HG03457 (cell line): ENCODE results near the gene MEST.
"Not testable (repeated sequence)": the region's sequence is repeated elsewhere in the genome, so short reads cannot be mapped to it uniquely, and the experiment has no call there.

Experiments
- ATAC-seq: cut with Tn5 transposase; IDR thresholded peaks from one replicate; pipeline ENCODE4 v1.9.1; 2021; ENCODE audit warnings: moderate number of reproducible peaks; ENCODE audit not compliant: unreplicated experiment

MEST gene

DNA sequence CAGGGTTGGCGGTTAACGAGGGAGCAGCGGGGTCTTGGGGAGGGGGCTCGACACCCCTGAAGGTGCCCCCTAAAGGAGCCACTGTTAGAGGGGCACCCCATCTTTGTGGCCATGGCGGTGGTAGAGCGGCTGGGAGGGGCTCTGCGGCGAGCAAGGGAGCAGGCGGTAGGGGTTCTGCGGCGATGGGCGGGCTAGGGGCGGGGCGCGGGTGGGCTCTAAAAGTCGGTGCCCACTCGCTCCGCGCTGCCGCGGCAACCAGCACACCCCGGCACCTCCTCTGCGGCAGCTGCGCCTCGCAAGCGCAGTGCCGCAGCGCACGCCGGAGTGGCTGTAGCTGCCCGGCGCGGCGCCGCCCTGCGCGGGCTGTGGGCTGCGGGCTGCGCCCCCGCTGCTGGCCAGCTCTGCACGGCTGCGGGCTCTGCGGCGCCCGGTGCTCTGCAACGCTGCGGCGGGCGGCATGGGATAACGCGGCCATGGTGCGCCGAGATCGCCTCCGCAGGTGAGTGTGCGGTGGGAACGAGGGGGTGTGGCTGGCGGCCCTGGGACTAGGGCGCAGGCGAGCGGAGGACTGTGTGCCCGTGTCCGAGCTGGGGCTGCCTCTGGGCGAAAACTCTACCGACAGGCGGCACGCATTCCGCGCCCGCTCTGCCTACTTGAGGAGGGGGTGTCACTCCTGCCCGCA lies at the start of gene MEST:
MEST (plus strand) TSS at position 245 of the 682 bp plus-strand sequence; CDS start at position 474, 229 bp downstream.
- no peak for ATAC-seq

DNA sequence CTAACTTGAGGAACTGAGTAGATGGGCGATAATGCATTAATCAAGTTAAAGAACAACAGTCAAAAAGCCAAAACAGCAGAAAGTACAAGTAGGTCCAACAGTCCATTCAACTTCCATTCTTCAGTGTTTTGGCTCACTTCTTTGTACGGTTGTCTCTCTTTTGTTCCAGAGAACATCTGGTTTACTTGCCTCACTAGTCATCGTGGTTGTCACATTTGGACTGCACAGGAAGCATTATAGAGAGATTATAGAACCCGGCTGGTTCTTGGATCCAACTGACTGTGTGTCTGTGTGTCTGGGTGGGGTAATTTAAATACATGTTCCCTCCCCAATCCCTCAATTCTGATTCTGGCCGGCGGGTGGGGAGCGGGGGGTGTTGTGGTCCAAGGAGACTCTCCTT lies 49.3 kb upstream of the MEST start:
- ATAC-seq = no peak

DNA sequence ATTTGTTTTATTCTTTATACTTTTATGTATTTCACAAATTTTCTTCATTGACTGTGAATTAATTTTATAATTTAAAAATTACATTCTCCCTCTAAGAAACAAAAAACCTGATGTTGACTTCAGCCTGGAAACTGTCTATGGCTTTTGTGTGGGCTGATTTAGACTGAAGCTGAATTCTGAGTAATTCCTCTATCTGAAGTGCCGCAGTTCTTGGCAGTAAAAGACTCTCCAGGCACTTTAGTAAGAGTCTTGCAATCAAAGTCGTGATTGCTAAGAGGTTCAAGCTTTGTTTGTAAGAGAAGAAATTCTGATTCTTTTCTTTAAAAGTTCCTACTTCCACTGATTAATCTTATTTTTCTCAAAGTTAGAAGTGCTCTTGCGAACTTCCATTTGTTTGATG lies 47.7 kb upstream of the MEST start:
- ATAC-seq = no peak

GRCh38 chr7:130444751-130445407 lies 47.0 kb upstream of the MEST start:
- ATAC-seq = no peak

GRCh38 chr7:130446259-130446658 lies 45.6 kb upstream of the MEST start:
- no peak for ATAC-seq

- ATAC-seq = not testable (repeated sequence)
Observed at GRCh38 chr7:130451344-130451743, 40.5 kb upstream of the MEST start.

- no peak for ATAC-seq
Observed at GRCh38 chr7:130452951-130453350, 38.9 kb upstream of the MEST start.

DNA sequence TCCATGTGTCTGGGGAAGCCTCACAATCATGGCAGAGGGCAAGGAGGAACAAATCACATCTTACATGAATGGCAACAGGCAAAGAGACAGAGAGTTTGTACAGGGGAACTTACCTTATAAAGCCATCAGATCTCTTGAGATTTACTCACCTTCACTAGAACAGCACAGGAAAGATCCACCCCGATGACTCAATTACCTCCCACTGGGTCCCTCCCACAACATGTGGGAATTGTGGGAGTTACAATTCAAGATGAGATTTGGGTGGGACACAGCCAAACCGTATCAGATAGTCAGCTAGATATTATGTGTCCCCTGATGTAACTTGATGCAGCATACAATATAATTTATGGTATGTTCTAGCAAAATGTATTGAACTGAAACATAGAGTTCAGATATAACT lies 36.9 kb upstream of the MEST start:
- ATAC-seq = no peak

- ATAC-seq = no peak
Observed at GRCh38 chr7:130458257-130458656, 33.6 kb upstream of the MEST start.

DNA sequence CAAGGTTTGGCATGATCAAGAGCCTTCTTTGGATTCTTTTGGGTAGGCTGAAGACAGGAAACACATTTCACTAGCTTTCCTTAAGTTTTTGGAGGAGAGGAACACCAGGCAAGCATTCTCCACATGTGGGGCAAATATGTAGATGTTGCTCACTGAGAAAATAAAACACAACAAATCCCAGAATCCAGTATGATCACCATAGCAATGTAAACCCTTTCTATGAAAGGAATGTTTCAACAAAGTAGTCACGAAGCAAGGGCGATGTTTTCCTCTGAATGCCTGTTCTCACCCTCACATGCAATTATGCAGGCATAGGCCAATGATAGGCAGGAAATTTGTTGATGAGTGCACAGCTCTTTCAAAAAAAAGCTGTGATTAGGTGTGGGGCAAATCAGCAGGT lies 30.6 kb upstream of the MEST start:
- ATAC-seq = no peak

DNA sequence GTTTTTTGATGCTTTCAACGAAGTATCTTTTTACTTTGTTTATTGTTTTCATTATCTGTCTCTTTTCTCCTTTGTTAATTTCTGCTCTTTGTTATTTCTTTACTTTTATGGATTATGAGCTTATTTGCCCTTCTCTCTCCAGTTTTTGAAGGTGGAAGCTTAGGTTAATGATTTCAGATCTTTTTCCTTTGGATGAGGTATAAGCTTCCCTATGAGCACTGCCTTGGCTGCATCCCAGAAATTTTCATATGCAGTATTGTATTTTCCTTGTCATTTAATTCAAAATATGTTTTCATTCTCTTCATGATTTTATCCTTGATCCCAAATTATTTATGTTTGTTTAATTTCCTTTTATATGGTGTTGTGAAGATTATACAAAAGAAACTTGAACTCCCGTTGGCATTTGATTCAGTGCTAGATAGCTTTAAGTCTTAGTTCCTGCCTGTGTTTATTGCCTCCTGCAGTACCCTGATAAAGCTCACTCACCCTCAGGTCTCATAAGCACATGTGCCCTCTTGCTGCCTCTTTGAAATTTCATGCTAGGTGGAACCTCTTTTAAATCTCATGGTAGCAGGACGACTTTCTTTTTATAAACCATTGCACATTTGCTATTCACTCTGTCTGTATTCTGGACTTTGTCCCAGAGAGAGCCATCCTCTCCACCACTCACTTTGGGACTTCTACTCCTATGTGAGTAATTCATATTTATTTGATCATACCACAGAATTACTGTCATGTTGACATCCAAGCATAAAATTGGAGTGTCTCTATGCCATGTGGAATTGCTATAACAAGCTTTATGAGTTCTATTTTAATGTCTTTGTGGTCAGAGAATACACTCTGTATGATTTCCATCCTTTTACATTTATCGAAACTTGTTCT lies 28.1 kb upstream of the MEST start:
- ATAC-seq = no peak

DNA sequence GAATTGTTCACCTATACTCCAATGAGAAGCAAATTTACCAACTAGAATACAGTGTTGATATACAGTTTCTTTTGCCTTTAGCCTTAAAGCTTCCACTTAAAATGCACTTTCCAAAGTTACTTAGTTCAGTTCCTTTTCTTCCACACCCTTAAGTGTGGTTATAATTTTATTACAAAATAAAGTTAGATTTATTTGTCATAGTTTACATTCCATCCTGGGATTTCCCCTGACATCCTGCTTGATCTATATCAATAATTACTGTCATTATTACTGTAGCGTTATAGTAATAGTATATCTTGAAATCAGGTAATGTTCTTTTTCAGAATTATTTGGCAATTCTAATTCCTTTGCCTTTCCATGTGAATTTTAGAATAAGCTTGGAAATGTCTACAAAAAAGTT lies 23.3 kb upstream of the MEST start:
- no peak for ATAC-seq

DNA sequence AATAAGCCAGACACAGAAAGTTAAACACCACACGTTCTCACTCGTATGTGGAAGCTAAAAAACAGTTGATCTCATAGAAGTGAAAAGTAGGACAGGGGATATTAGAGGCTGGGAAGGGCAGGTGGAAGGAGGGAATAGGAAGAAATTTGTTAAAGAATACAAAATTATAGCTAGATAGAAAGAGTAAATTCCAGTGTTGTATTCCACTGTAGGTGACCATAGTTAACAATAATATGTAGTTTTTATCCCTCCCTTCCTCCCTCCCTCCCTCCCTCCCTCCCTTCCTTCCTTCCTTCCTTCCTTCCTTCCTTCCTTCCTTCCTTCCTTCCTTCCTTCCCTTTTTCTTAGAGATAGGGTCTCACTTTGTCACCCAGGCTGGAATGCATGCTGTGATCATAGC lies 19.9 kb upstream of the MEST start:
- ATAC-seq = no peak

- ATAC-seq = no peak
Observed at GRCh38 chr7:130473289-130473688, 18.6 kb upstream of the MEST start.

GRCh38 chr7:130473876-130474275 lies 18.0 kb upstream of the MEST start:
- no peak for ATAC-seq

DNA sequence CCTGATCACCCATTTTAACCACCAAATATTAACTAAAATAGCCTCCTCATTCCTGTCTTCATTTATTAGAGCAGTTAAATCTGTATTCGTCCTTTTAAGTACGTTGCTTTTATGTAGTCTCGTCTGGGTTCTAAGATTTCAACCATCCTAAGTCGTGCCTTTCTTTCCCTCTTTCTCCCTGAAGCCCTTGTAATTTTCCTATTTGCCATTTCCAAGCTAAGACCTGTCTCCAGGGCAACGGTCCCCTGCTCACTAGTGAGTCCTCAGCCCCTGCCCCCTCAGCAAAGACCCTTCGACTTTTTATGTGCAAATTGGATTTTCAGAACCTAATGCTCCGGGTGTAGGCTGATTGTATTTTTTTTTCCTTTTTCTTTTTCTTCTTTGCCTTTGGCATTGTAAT lies 16.1 kb upstream of the MEST start:
- no peak for ATAC-seq

DNA sequence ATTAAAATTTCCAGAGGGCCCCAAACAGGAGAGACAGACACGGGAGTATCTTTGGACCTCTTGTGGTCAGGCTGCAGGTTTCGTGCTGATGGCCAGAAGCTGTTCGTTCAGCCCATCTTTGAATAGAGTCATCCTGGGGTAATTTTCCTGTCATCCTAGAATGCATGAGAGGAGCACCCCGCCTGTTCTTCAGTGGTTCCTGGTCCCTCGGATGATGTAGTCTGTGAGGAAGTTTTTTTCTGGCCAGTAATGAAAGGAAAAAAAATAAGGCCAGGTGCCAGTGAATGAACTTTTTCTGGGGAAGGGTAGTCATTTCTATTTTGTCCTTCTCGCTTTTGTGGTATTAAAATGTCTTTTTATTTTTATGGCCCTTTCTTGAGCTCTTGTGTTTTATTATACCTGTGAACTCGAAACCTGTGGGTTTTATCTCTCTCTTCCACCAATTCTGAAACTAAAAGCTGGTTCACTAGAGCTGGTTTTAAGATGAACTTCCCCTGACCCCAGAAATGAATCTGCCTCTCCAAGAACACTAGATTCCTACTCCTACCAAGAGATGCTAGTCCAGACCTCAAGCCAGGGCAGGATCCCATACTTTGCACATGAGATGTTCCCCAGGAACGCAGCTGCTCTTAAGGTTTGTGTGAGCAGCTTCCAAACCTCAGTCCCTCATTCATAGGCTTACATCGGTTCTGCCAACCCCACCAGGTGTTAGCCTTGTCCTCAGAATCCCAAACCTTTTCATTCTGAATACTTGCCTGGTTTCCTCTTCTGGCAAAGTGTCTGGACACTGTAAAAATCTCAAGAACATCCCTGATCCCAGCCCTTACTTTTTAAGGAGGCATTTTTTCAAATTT lies 15.4 kb upstream of the MEST start:
- ATAC-seq = no peak

GRCh38 chr7:130478991-130479390 lies 12.9 kb upstream of the MEST start:
- ATAC-seq = no peak

- no peak for ATAC-seq
Observed at GRCh38 chr7:130479716-130480400, 12.0 kb upstream of the MEST start.

DNA sequence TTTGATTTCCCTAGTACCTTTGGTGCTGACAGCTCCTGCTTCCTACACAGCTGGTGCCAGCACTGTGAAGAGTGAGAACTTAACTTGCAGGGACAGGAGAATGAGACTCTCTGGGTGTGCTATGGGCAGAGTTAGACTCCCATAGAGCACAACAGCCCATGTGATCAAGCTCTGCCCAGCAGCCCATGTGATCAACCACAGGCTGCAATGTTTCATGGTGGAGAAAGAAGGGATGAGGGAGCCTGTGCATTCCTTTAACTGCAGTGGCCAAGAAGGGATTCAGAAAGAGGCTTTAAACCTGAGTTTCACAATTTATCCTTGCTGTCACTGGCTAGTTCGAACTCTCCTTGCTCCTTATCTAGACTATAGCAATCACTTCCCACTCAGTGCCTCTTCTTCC lies 10.0 kb upstream of the MEST start:
- ATAC-seq = no peak
